Mesodermal cell (in vitro differentiated cells): Measurements from ENCODE around the gene PRSS36. TPM values are rescaled to one million over a fixed set of nuclear protein-coding genes. Genes with fewer than 3 reads are reported as not detected.
"Not testable (repeated sequence)": the region's sequence is repeated elsewhere in the genome, so short reads cannot be mapped to it uniquely, and the experiment has no call there.

Source experiments
- H3K27ac ChIP-seq: 2 replicates; pipeline ENCODE4 v1.7.0; 2013; ENCODE audit warnings: mild to moderate bottlenecking, low read depth, low read length, moderate library complexity; ENCODE audit not compliant: severe bottlenecking
- H3K36me3 ChIP-seq: 2 replicates; pipeline ENCODE4 v1.7.1; 2013; ENCODE audit warnings: mild to moderate bottlenecking, low read length, moderate library complexity; ENCODE audit not compliant: control insufficient read depth, insufficient read depth
- H3K4me1 ChIP-seq: one replicate; pipeline ENCODE4 v1.7.1; 2013; ENCODE audit warnings: mild to moderate bottlenecking, low read length; ENCODE audit not compliant: insufficient read depth, control insufficient read depth, poor library complexity, severe bottlenecking
- H3K4me3 ChIP-seq: 2 replicates; pipeline ENCODE4 v1.7.0; 2013; ENCODE audit warnings: low read length, control low read depth, mild to moderate bottlenecking; ENCODE audit not compliant: insufficient read depth, poor library complexity, severe bottlenecking; ENCODE audit errors: extremely low read depth
- H3K9me3 ChIP-seq: 2 replicates; pipeline ENCODE4 v1.7.1; 2013; ENCODE audit warnings: mild to moderate bottlenecking, low read length, moderate library complexity; ENCODE audit not compliant: control insufficient read depth
- WGBS, 2 experiments: methylation state at CpG; one replicate each; pipeline ENCODE4 v1.1.5; 2013; ENCODE audit warnings: missing lambda C conversion rate in 2 of 2; ENCODE audit not compliant: insufficient coverage in 2 of 2; 5-methylcytosine and 5-hydroxymethylcytosine counted together
- polyA plus RNA-seq, 2 experiments: library from polyadenylated mRNA; stranded (reverse); fragments of 50-300 nt; gene quantifications; one replicate each; pipeline ENCODE4 v1.2.3, GENCODE V29; 2013

Gene PRSS36
- 0.55 TPM for polyA plus RNA-seq (2013, experiment 1 of 2)
- 0.61 TPM for polyA plus RNA-seq (2013, experiment 2 of 2)

DNA sequence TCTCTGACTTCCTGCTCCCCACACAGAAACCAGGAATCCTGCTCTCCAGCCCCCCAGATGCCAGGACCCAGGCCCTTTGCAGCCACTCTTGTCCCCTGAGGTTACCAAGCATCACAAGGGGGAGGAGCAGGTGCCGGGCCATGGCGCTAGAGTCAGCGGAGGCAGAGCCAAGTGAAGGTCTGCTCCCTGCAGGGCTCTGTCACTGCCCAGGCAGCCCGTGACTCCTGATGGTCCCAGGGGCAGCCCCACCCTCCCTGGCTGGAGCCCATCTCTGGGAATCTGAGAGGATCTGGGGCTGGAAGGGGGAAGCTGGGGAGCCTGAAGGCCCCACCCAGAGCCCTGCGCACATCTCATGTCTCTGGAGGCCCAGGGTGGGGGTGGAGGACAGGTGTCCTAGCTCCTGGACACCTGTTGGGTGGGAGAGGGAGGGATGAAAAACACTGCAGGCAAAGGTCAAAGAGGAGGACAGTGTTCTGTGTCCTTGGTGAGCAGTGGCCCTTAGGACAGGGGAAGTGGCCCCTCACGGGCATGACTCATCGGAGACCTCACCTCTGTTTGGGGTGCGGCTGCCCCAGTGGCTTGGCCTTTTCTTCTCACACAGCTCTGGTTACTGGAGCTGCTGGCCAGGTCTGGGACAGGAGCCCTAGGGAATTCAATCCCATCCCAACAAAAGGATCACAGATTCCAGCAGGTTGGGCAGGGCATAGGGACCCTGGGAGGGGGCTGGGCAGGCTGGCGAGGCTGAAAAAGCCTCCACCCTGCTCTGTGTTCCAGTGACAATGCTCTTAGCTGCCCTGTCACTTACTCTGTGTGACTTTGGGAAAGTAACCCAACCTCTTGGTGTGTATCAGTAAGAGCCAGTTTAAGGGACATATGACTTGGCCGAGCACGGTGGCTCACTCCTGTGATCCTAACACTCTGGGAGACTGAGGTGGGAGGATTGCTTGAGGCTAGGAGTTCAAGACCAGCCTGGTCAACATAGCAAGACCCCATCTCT, at the start of gene PRSS36:
Gene PRSS36, minus strand, starts transcription at position 173 of the 997 bp plus-strand sequence. Its CDS starts 31 bp downstream, at position 142.
- WGBS, 2 experiments = 79 to 88% methylated on average over 6 to 7 of the region's 11 CpGs

DNA sequence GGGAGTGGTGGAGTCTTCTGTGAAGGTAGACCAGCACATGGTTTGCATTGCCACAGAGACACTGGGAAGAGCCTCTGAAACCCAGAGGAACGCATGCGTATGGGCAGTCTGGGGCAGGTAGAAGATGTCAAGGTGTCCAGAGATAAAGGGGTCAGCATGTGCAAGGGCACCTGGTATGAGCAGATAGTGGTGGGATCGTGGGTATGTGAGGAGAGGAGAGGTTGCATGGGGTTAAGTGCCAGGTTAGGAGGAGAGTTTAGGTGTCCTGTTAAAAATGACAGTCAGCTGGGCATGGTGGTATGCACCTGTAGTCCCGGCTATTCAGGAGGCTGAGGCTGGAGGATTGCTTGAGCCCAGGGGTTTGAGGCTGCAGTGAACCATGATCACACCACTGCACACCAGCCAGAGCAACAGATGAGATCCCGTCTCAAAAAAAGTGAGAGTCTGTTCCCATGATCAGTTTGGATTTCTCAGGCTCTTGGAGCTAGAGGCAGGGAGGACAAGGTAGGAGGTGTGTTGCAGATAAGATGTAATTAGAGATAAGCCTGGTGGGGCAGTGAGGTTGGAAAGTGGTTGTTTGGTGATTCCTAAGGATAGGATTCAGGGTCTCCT, 49.7 kb upstream of the PRSS36 start:
- H3K36me3 ChIP-seq = peaks cover 47% of the 10 kb centered on the region
- H3K4me3 ChIP-seq = no peak overlapping the region
- H3K27ac ChIP-seq = no peak overlapping the region
- peaks cover 8% of the 10 kb centered on the region for H3K4me1 ChIP-seq
- H3K9me3 ChIP-seq = no peaks in the 10 kb centered on the region
- WGBS, 2 experiments = 98 to 100% methylated on average over 4 to 5 of the region's 5 CpGs

More for the DNA sequence above, at the start of gene PRSS36:
- H3K36me3 ChIP-seq = no peaks in the 10 kb centered on the region
- H3K4me3 ChIP-seq = no peak within 1 kb of the TSS
- H3K4me1 ChIP-seq = peaks cover 4% of the 10 kb centered on the region
- H3K9me3 ChIP-seq = no peaks in the 10 kb centered on the region
- no peak within 1 kb of the TSS for H3K27ac ChIP-seq

- 88 to 94% methylated on average over 7 of the region's 7 CpGs for WGBS, 2 experiments
- no peak overlapping the region for H3K4me3 ChIP-seq
- H3K36me3 ChIP-seq = peaks cover 59% of the 10 kb centered on the region
- H3K9me3 ChIP-seq = no peaks in the 10 kb centered on the region
- H3K27ac ChIP-seq = no peak overlapping the region
- H3K4me1 ChIP-seq = peaks cover 8% of the 10 kb centered on the region
Observed at GRCh38 chr16:31198207-31198882, 48.5 kb upstream of the PRSS36 start.

GRCh38 chr16:31196324-31197088, 46.6 kb upstream of the PRSS36 start:
- no peak overlapping the region for H3K27ac ChIP-seq
- peaks cover 77% of the 10 kb centered on the region for H3K36me3 ChIP-seq
- H3K4me1 ChIP-seq = peaks cover 3% of the 10 kb centered on the region
- H3K4me3 ChIP-seq = no peak overlapping the region
- WGBS, 2 experiments = 94 to 97% methylated on average over 10 to 13 of the region's 17 CpGs
- no peaks in the 10 kb centered on the region for H3K9me3 ChIP-seq

GRCh38 chr16:31195861-31196260, 46.0 kb upstream of the PRSS36 start:
- WGBS, 2 experiments = 96 to 99% methylated on average over 11 of the region's 11 CpGs
- H3K36me3 ChIP-seq = peaks cover 84% of the 10 kb centered on the region

GRCh38 chr16:31194898-31195297, 45.0 kb upstream of the PRSS36 start:
- Histone ChIP-seq H3K4me3 (no peak overlapping the region), H3K27ac (no peak overlapping the region), H3K4me1 (no peaks in the 10 kb centered on the region), H3K9me3 (no peaks in the 10 kb centered on the region), H3K36me3 (peaks cover 91% of the 10 kb centered on the region)
- 93 to 98% methylated on average over 4 to 5 of the region's 7 CpGs for WGBS, 2 experiments

More at GRCh38 chr16:31195861-31196260, 46.0 kb upstream of the PRSS36 start:
- not testable (repeated sequence) for H3K27ac ChIP-seq, H3K4me1 ChIP-seq, H3K9me3 ChIP-seq, H3K4me3 ChIP-seq

- Histone ChIP-seq H3K9me3 (no peaks in the 10 kb centered on the region), H3K4me1 (no peaks in the 10 kb centered on the region), H3K4me3 (no peak overlapping the region), H3K27ac (no peak overlapping the region), H3K36me3 (peaks cover 92% of the 10 kb centered on the region)
- WGBS, 2 experiments = 100% methylated on average over 1 of the region's 2 CpGs
Observed at GRCh38 chr16:31193874-31194273, 44.0 kb upstream of the PRSS36 start.

GRCh38 chr16:31192856-31193642, 43.2 kb upstream of the PRSS36 start:
- Histone ChIP-seq H3K36me3 (peaks cover 96% of the 10 kb centered on the region), H3K4me1 (no peaks in the 10 kb centered on the region), H3K9me3 (no peaks in the 10 kb centered on the region), H3K27ac (no peak overlapping the region), H3K4me3 (no peak overlapping the region)
- 98% methylated on average over 11 to 16 of the region's 16 CpGs for WGBS, 2 experiments

DNA sequence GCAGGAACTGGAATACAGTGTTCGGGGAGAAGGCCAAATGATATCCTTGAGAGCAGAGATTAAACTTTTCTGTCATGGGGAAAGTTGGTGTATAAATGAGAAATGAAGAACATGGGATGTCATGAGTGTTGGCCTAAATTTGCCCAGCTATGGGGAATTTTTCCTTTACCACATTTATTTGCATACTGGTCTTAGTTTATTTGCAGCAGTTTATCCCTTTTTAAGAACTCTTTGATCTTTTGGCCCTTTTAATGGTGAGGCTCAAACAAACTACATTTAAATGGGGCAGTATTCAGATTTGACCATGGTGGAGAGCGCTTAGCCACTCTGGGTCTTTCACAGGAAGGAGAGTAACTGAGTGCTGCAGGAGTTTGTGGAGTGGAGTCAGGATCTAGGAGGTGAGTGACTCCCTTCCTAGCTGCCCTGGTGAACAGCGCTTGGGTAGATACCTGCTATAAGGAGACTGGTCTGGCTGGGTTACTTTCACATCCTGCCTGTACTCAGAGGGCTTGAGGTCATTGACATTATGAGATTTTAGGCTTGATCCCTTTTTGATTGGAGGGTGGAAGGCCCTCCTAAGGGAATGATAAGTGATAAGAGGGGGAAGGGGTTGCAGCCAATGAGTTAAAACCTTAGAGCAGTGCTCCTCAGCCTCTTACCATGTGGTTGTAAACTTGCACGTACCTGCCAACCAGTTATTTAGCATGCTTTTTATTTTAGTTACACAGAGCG, 42.0 kb upstream of the PRSS36 start:
- no peaks in the 10 kb centered on the region for H3K4me1 ChIP-seq

More for the DNA sequence above, 42.0 kb upstream of the PRSS36 start:
- WGBS, 2 experiments = 94 to 100% methylated on average over 4 to 5 of the region's 5 CpGs
- no peak overlapping the region for H3K27ac ChIP-seq
- peaks cover 100% of the 10 kb centered on the region for H3K36me3 ChIP-seq
- H3K4me3 ChIP-seq = no peak overlapping the region
- no peaks in the 10 kb centered on the region for H3K9me3 ChIP-seq
